ENCODE results near the gene GNL3L.
"Not testable (repeated sequence)": the region's sequence is repeated elsewhere in the genome, so short reads cannot be mapped to it uniquely, and the experiment has no call there.

GNL3L gene

DNA sequence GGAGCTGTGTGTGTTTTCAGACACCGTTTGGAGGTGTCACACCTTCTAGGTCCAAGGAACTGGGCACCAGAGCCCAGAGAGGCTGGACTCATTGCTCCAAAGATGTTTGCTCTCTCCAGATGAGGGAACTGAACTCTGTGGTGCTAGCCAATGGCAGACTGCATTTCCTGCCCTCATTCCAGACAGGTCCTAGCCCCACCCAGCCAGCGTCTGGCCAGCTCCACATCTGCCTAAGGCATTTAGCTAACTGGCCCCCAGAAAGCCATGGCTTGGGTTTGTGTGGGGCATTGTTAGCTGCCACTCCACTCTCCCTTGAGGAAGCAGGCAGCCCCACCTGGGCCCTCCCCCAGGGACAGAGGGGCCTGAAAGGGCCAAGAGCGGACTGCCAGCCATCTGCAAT is 45.4 kb upstream of the GNL3L start:
- Histone ChIP-seq H3K4me3 (ENCODE audit: low read length, poor library complexity, severe bottlenecking) (no peak overlapping the region), H3F3A (ENCODE audit: low read depth) (no peaks in the 10 kb centered on the region), H3K9ac (ENCODE audit: low read depth, low read length, poor library complexity, severe bottlenecking) (no peak overlapping the region), H4K20me1 (ENCODE audit: insufficient read depth, low read length, poor library complexity, severe bottlenecking) (no peaks in the 10 kb centered on the region), H3K27me3 (ENCODE audit: insufficient read depth, low read length, poor library complexity, severe bottlenecking) (no peaks in the 10 kb centered on the region), H3K9me2 (replicated peaks; ENCODE audit: low read depth, low read length) (no peaks in the 10 kb centered on the region), H2AFZ (ENCODE audit: low read length) (no peak overlapping the region), H3K79me2 (ENCODE audit: insufficient read depth, low read length) (no peaks in the 10 kb centered on the region), H3K9me3 (ENCODE audit: insufficient read depth, low read depth, low read length) (no peaks in the 10 kb centered on the region), H3K4me2 (ENCODE audit: low read depth, low read length, poor library complexity, severe bottlenecking) (no peak overlapping the region), H3K4me1 (ENCODE audit: insufficient read depth, low read length, poor library complexity, severe bottlenecking) (no peaks in the 10 kb centered on the region), H3K36me3 (ENCODE audit: insufficient read depth, low read length) (no peaks in the 10 kb centered on the region)
- TF ChIP-seq CTCF (conservative IDR thresholded peaks at IDR 0.05; ENCODE audit: low read length) (no peak), EZH2phosphoT487 (IDR thresholded peaks at IDR 0.05; ENCODE audit: borderline replicate concordance) (no peak)

DNA sequence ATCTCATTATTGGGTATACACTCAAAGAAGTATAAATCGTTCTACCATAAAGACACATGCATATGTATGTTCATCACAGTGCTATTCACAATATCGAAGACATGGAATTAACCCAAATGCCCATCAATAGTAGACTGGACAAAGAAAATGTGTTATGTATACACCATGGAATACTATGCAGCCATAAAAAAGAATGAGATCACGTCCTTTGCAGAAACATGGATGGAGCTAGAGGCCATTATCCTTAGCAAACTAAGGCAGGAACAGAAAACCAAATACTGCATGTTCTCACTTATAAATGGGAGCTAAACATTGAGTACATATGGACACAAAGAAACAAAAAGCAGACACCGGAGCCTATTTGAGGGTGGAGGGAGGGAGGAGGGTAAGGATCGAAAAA is 40.2 kb upstream of the GNL3L start:
- H2AFZ ChIP-seq (ENCODE audit: low read length); H3K79me2 ChIP-seq (ENCODE audit: insufficient read depth, low read length); H3K4me3 ChIP-seq (ENCODE audit: low read length, poor library complexity, severe bottlenecking); H3K9me3 ChIP-seq (ENCODE audit: insufficient read depth, low read depth, low read length); H3K27me3 ChIP-seq (ENCODE audit: insufficient read depth, low read length, poor library complexity, severe bottlenecking); H3K4me2 ChIP-seq (ENCODE audit: low read depth, low read length, poor library complexity, severe bottlenecking); H3K4me1 ChIP-seq (ENCODE audit: insufficient read depth, low read length, poor library complexity, severe bottlenecking); H4K20me1 ChIP-seq (ENCODE audit: insufficient read depth, low read length, poor library complexity, severe bottlenecking); H3K9ac ChIP-seq (ENCODE audit: low read depth, low read length, poor library complexity, severe bottlenecking); H3K9me2 ChIP-seq (replicated peaks; ENCODE audit: low read depth, low read length); H3F3A ChIP-seq (ENCODE audit: low read depth); H3K36me3 ChIP-seq (ENCODE audit: insufficient read depth, low read length): not testable (repeated sequence)

GRCh38 chrX:54492340-54492739 is 37.7 kb upstream of the GNL3L start:
- no peaks in the 10 kb centered on the region for H3K9me2 ChIP-seq (replicated peaks; ENCODE audit: low read depth, low read length)
- TF ChIP-seq EZH2phosphoT487 (IDR thresholded peaks at IDR 0.05; ENCODE audit: borderline replicate concordance) (no peak), CTCF (conservative IDR thresholded peaks at IDR 0.05; ENCODE audit: low read length) (no peak)
- H3K4me2 ChIP-seq (ENCODE audit: low read depth, low read length, poor library complexity, severe bottlenecking) = no peak overlapping the region
- no peaks in the 10 kb centered on the region for H3F3A ChIP-seq (ENCODE audit: low read depth)
- no peaks in the 10 kb centered on the region for H3K36me3 ChIP-seq (ENCODE audit: insufficient read depth, low read length)
- H3K9ac ChIP-seq (ENCODE audit: low read depth, low read length, poor library complexity, severe bottlenecking) = no peak overlapping the region
- H3K9me3 ChIP-seq (ENCODE audit: insufficient read depth, low read depth, low read length) = no peaks in the 10 kb centered on the region
- H2AFZ ChIP-seq (ENCODE audit: low read length) = no peak overlapping the region
- peaks cover 8% of the 10 kb centered on the region for H3K27me3 ChIP-seq (ENCODE audit: insufficient read depth, low read length, poor library complexity, severe bottlenecking)
- H3K4me3 ChIP-seq (ENCODE audit: low read length, poor library complexity, severe bottlenecking) = no peak overlapping the region
- no peaks in the 10 kb centered on the region for H3K79me2 ChIP-seq (ENCODE audit: insufficient read depth, low read length)
- no peaks in the 10 kb centered on the region for H4K20me1 ChIP-seq (ENCODE audit: insufficient read depth, low read length, poor library complexity, severe bottlenecking)
- no peaks in the 10 kb centered on the region for H3K4me1 ChIP-seq (ENCODE audit: insufficient read depth, low read length, poor library complexity, severe bottlenecking)

- H2AFZ ChIP-seq (ENCODE audit: low read length) = no peak overlapping the region
- H3K79me2 ChIP-seq (ENCODE audit: insufficient read depth, low read length) = no peaks in the 10 kb centered on the region
- peaks cover 8% of the 10 kb centered on the region for H3K27me3 ChIP-seq (ENCODE audit: insufficient read depth, low read length, poor library complexity, severe bottlenecking)
- no peaks in the 10 kb centered on the region for H3K9me2 ChIP-seq (replicated peaks; ENCODE audit: low read depth, low read length)
- H3K9ac ChIP-seq (ENCODE audit: low read depth, low read length, poor library complexity, severe bottlenecking) = no peak overlapping the region
- no peaks in the 10 kb centered on the region for H3F3A ChIP-seq (ENCODE audit: low read depth)
- no peaks in the 10 kb centered on the region for H4K20me1 ChIP-seq (ENCODE audit: insufficient read depth, low read length, poor library complexity, severe bottlenecking)
- H3K36me3 ChIP-seq (ENCODE audit: insufficient read depth, low read length) = no peaks in the 10 kb centered on the region
- H3K4me2 ChIP-seq (ENCODE audit: low read depth, low read length, poor library complexity, severe bottlenecking) = no peak overlapping the region
- TF ChIP-seq CTCF (conservative IDR thresholded peaks at IDR 0.05; ENCODE audit: low read length) (no peak), EZH2phosphoT487 (IDR thresholded peaks at IDR 0.05; ENCODE audit: borderline replicate concordance) (no peak)
- no peak overlapping the region for H3K4me3 ChIP-seq (ENCODE audit: low read length, poor library complexity, severe bottlenecking)
- no peaks in the 10 kb centered on the region for H3K4me1 ChIP-seq (ENCODE audit: insufficient read depth, low read length, poor library complexity, severe bottlenecking)
- H3K9me3 ChIP-seq (ENCODE audit: insufficient read depth, low read depth, low read length) = no peaks in the 10 kb centered on the region
Measured at GRCh38 chrX:54494166-54494988, 35.6 kb upstream of the GNL3L start.
